HL-60 (cell line): ENCODE measurements around the gene GSK3B.

Experiments used
- DNase-seq, 2 experiments: peaks; one replicate each; pipeline ENCODE4 v3.0.0-alpha.2; 2010 to 2020; ENCODE audit warnings: low read depth in 1 of 2, low spot score in 1 of 2
- H3K27ac ChIP-seq: fragments of 250-450 bp; sonication (Bioruptor Pico); replicated peaks from 2 replicates; pipeline ENCODE4 v1.5.1; 2020; ENCODE audit warnings: mild to moderate bottlenecking, moderate library complexity
- H3K27me3 ChIP-seq: fragments of 250-450 bp; sonication (Bioruptor Pico); 2 replicates; pipeline ENCODE4 v1.5.1; 2021; ENCODE audit warnings: mild to moderate bottlenecking, moderate library complexity; ENCODE audit not compliant: insufficient read depth, poor library complexity, severe bottlenecking
- H3K4me3 ChIP-seq: replicated peaks from 2 replicates; pipeline ENCODE4 v1.5.1; 2011; ENCODE audit warnings: mild to moderate bottlenecking, control low read depth, low read length; ENCODE audit not compliant: insufficient read depth
- GABPA ChIP-seq: IDR thresholded peaks from 2 replicates; pipeline ENCODE4 v1.6.1; 2012; ENCODE audit warnings: low read depth
- POLR2AphosphoS5 ChIP-seq: IDR thresholded peaks from 2 replicates; pipeline ENCODE4 v1.6.1; 2012; ENCODE audit warnings: low read depth
- SPI1 ChIP-seq: IDR thresholded peaks from 2 replicates; pipeline ENCODE4 v1.6.1; 2012; ENCODE audit warnings: low read depth, mild to moderate bottlenecking, borderline replicate concordance
- long read RNA-seq: library from polyadenylated mRNA; unstranded; transcript quantifications from one replicate; pipeline ENCODE4 v2.0.0, GENCODE V29; 2020
- TF ChIP-seq, protein P1 (sequence below): IDR thresholded peaks from 2 replicates; pipeline ENCODE4 v1.6.1; 2012; ENCODE audit warnings: low read depth; ENCODE audit not compliant: insufficient replicate concordance
- TF ChIP-seq, protein P2 (sequence below): IDR thresholded peaks from one replicate; pipeline ENCODE4 v1.5.1; 2011; ENCODE audit warnings: low read length, control low read depth, inconsistent platforms; ENCODE audit not compliant: insufficient read depth

GSK3B gene
- long read RNA-seq, full-length matches to known transcripts: 7 of 12 reads
- long read RNA-seq, partial matches to known transcripts: 0 of 12 reads
- long read RNA-seq, other reads (novel, unspliced or antisense): 5 of 12 reads

DNA sequence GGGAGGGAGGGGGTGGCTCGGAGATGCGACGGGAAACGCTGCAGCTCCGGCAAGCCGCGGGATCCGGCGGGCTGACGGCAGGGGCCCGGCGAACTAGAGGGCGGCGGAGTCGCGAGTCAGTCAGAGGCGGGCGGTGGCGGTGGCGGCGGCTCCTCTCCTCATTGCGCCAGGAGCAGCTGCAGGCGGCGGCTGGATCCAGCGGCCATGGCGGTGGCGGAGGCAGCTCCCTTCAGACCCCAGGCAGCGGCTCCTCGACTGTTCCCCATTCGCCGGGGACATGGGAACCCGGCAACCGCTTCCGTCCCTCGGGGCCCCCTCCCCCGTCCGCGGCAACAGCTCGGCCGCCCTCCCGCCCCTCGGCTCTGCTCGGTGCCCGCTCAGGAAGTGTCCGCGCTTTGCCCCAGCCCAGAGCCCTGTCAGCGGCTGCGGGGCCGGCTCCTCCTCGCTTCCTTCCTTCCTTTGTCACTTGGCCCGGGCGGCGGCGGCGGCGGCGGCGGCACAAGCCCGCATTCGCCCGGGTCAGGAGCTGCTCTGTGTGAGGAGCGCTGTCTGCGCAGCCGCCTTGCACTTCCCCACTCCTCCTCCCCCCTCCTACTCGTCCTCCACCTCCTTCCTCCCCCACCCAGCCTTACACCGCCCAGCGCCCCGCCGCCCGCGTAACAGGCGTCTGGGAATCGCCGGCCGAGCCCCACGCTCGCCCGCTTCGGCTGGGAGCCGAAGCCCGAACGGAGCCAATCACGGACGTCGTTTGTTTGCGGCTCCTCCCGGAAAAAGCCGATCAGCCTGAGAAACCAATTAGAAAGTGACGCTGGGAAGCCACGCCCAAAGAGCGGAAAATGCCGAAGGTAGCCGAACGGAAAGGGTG is at the start of gene GSK3B:
TSS of gene GSK3B (minus strand) at position 537 of the 865 bp plus-strand sequence. CDS start 1,013 bp downstream, outside the sequence.
- Histone ChIP-seq H3K27ac (peak within 1 kb of the TSS; percentile 99), H3K27me3 (no peaks in the 10 kb centered on the region), H3K4me3 (peak within 1 kb of the TSS; percentile 79)
- TF ChIP-seq SPI1 (peak; percentile 74), GABPA (peak; percentile 65), POLR2AphosphoS5 (peak; percentile 86)
- TF ChIP-seq, protein P1, sequence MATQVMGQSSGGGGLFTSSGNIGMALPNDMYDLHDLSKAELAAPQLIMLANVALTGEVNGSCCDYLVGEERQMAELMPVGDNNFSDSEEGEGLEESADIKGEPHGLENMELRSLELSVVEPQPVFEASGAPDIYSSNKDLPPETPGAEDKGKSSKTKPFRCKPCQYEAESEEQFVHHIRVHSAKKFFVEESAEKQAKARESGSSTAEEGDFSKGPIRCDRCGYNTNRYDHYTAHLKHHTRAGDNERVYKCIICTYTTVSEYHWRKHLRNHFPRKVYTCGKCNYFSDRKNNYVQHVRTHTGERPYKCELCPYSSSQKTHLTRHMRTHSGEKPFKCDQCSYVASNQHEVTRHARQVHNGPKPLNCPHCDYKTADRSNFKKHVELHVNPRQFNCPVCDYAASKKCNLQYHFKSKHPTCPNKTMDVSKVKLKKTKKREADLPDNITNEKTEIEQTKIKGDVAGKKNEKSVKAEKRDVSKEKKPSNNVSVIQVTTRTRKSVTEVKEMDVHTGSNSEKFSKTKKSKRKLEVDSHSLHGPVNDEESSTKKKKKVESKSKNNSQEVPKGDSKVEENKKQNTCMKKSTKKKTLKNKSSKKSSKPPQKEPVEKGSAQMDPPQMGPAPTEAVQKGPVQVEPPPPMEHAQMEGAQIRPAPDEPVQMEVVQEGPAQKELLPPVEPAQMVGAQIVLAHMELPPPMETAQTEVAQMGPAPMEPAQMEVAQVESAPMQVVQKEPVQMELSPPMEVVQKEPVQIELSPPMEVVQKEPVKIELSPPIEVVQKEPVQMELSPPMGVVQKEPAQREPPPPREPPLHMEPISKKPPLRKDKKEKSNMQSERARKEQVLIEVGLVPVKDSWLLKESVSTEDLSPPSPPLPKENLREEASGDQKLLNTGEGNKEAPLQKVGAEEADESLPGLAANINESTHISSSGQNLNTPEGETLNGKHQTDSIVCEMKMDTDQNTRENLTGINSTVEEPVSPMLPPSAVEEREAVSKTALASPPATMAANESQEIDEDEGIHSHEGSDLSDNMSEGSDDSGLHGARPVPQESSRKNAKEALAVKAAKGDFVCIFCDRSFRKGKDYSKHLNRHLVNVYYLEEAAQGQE: peak; percentile 60
- TF ChIP-seq, protein P2, sequence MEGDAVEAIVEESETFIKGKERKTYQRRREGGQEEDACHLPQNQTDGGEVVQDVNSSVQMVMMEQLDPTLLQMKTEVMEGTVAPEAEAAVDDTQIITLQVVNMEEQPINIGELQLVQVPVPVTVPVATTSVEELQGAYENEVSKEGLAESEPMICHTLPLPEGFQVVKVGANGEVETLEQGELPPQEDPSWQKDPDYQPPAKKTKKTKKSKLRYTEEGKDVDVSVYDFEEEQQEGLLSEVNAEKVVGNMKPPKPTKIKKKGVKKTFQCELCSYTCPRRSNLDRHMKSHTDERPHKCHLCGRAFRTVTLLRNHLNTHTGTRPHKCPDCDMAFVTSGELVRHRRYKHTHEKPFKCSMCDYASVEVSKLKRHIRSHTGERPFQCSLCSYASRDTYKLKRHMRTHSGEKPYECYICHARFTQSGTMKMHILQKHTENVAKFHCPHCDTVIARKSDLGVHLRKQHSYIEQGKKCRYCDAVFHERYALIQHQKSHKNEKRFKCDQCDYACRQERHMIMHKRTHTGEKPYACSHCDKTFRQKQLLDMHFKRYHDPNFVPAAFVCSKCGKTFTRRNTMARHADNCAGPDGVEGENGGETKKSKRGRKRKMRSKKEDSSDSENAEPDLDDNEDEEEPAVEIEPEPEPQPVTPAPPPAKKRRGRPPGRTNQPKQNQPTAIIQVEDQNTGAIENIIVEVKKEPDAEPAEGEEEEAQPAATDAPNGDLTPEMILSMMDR: no peak
- peak in 1 of 2 experiments; percentile 88 for DNase-seq

DNA sequence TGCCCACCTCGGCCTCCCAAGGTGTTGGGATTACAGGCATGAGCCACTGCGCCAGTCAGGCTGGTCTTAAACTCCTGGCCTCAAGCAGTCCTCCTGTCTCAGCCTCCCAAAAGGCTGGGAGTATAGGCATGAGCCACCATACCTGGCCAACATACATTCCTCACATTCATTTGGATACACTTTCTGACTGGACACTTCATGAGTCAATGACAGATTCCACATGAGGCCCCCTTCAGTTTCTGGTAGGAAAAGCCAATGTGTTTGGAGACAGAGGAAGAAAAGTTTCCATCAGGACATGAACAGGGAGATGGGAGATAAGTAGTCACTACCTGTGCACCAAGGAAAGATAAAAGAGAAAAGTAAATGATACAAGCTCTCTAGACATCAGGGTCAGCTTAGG is 49.4 kb upstream of the GSK3B start:
- TF ChIP-seq GABPA (no peak), POLR2AphosphoS5 (no peak), SPI1 (no peak)
- TF ChIP-seq, protein P1: no peak
- TF ChIP-seq, protein P2: no peak
- H3K4me3 ChIP-seq: no peak overlapping the region
- H3K27me3 ChIP-seq: no peaks in the 10 kb centered on the region
- no peak for DNase-seq
- H3K27ac ChIP-seq: no peak overlapping the region

DNA sequence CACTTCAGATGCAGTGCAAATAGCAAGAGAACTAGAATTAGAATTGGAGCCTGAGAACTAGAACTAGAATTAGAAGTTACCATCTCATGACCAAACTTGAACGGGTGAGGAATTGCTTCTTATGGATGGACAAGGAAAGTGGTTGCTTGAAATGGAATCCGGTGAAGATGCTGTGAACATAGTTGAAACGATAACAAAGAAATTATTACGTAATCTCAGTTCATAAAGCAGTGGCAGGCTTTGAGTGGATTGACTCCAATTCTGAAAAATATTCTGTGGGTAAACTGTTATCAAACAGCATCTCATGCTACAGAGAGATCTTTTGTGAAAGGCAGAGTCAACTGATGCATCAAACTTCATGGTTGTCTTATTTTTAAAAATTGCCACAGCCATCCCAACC is 48.0 kb upstream of the GSK3B start:
- Histone ChIP-seq H3K4me3 (no peak overlapping the region), H3K27ac (no peak overlapping the region), H3K27me3 (no peaks in the 10 kb centered on the region)
- no peak for DNase-seq
- TF ChIP-seq, protein P1: no peak
- TF ChIP-seq SPI1 (no peak), POLR2AphosphoS5 (no peak), GABPA (no peak)
- TF ChIP-seq, protein P2: no peak
